ENCODE measurements around the gene COMTD1.
"Not testable (repeated sequence)": the region's sequence is repeated elsewhere in the genome, so short reads cannot be mapped to it uniquely, and the experiment has no call there.

COMTD1 gene

GRCh38 chr10:75221492-75221891, 14.3 kb downstream of the COMTD1 start:
- DNase-seq, result not testable (repeated sequence)

- no peak for DNase-seq
Observed at GRCh38 chr10:75220274-75220673, 15.5 kb downstream of the COMTD1 start.

DNA sequence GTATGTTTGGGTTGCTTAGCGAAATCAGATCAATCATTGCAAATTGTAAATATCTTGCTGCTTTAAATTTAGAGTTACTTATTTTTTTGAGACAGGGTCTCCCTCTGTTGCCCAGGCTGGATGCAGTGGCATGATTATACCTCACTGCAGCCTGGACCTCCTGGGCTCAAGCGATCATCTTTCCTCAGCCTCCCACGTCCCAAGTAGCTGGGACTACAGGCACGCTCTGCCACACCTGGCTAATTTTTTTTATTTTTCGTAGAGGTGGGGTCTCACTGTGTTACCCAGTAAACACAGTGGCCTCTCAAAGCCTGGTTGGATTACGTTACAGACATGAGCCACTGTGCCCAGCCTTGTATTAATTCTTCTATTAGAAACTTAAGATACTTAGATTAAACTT, 23.4 kb downstream of the COMTD1 start:
- no peak for DNase-seq

GRCh38 chr10:75211007-75211691, 24.6 kb downstream of the COMTD1 start:
- no peak for DNase-seq

GRCh38 chr10:75210282-75211006, 25.3 kb downstream of the COMTD1 start, which contains the start of gene VDAC2:
Gene VDAC2 (plus strand): TSS chr10:75210796. CDS start chr10:75211159, 363 bp downstream.
- peak; percentile 60 to 86 for DNase-seq

DNA sequence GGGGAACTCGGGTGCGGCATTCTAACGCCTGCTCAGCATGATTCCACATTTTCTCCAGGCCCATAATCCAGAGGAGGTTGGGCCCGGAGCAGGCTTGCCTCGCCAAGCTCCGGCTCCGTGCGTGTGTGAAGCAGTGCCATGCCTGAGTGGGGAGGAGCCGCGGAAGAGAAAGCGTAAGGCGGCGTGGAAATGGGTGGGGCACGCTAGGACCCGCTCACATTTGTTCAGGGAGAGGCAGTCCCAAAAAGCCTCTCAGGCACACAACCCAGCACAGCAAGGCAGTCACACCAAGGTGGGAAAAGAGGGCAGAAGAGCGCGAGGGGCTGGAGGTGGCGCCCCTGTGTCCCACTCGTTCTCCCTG, 25.9 kb downstream of the COMTD1 start:
- peak; percentile 37 to 49 for DNase-seq

DNA sequence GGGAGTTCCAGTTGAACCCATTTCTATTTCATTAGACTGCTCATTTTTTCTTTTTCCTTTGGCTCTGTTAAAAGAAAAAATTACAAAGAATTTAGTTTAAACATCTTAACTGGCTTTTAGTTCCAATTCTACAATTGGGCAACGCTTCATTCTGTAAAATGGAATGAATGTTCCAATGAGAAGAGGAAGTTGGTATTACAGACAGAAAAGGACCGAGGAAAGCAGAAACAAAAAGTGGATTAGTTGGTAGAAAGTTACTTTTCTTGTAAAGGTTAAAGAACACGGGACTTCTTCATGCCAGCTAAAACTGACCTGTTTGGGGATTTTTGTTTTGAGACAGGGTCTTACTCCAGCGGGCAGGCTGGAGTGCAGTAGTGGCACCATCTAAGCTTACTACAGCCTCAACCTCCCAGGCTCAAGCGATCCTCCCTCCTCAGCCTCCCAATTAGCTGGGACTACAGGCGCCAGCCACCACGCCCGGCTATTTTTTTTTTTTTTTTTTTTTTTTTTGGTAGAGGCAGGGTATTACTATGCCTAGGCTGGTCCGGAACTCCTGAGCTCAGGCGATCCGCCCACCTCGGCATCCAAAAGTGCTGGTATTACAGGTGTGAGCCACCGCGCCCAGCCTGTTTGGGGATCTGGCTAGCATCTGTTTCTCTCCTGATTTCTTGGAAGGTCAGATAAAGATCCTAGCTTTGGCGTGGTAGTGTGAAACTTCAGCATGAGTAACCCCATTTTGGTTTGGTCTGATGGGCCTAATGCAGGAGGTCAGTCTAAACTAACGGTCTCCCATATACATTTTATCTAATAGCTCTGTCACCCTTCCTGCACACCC, 26.5 kb downstream of the COMTD1 start:
- DNase-seq, result no peak

DNA sequence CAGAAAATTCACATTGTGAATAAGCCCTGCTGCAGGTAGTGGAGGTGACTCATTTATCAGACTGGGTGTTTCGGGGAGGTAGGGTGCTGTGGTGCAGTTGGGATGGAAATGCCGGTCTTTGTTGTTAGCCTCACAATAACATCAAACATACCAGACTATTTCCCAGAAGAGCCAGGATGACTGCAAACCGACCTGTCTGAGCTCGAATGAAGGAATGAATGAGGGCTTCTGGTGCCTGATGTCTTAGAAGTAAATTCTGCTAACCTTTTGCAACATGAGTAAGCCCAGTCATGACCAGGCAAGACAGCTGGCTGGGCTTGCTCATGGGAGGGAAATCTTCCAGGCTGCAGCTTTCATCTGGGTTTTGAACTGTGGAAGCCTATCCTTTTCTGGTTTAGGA, 27.6 kb downstream of the COMTD1 start:
- DNase-seq, result no peak

- DNase-seq, result no peak
Observed at GRCh38 chr10:75207857-75208144, 28.0 kb downstream of the COMTD1 start.

GRCh38 chr10:75207079-75207856, 28.5 kb downstream of the COMTD1 start:
- DNase-seq, result no peak

- not testable (repeated sequence) for DNase-seq
Observed at GRCh38 chr10:75206638-75207037, 29.1 kb downstream of the COMTD1 start.

DNA sequence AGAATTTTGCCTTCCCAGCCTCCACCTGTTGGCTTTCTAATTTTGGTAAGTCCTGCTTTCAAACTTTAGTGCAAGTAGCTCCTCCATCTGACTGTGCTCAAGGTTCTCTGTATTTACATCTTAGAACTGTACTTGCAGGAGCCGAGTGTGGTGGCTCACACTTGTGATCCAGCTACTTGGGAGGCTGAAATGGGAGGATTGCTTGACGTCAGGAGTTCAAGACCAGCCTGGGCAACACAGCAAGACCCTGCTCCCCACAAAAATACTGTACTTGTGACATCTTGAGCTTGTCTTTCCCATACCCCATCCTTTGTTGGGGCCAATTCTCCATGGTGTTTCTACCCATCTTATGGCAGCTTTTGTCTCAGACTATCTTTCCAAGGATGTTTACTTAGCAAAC, 29.8 kb downstream of the COMTD1 start:
- no peak for DNase-seq

GRCh38 chr10:75203724-75204123, 32.0 kb downstream of the COMTD1 start:
- no peak for DNase-seq

DNA sequence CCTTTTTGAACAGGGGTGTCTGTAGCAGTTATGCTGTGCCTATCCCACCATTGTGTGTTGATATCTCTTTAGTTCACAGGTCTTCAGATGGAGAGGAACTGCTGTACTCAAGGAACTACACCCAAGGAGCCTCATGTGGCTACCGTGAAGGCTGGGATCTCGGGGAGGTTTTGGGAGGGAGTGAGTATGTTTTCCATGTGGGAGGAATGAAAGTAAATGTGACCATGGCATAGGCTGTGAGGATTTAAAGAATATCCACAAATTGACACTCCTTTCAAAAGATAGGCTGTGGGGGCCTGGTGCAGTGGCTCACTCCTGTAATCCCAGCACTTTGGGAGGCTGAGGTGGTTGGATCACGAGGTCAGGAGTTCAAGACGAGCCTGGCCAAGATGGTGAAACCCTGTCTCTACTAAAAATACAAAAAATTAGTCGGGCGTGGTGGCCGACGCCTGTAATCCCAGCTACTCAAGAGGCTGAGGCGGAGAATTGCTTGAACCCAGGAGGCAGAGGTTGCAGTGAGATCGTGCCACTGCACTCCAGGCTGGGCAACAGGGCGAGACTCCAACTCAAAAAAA, 32.6 kb downstream of the COMTD1 start:
- not testable (repeated sequence) for DNase-seq

- DNase-seq, result no peak
Observed at GRCh38 chr10:75202321-75203045, 33.3 kb downstream of the COMTD1 start.

DNA sequence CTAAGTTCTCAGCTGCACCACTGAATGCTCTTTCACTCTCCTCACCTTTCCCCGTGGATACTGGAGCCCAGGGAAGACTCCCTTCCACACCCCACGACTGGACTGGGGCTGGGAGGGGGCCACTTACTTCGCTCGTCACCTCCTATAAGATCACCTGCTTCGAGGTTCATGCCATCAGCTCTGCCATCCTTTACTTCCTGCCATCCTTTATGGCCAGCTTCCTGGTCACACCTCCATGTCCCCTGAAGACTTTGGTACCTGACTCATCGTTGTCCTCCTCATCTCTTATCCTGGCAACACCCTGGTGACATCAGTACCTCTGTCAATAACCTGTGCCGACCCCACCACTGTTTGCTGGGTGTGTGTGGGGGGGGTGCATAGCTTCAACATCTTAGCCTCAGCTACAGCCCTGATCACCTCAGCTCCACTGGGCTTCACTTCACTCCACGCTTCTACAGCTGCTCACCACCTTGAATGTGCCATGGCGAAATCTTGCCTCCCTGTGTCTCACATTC, 33.9 kb downstream of the COMTD1 start:
- DNase-seq, result no peak

DNA sequence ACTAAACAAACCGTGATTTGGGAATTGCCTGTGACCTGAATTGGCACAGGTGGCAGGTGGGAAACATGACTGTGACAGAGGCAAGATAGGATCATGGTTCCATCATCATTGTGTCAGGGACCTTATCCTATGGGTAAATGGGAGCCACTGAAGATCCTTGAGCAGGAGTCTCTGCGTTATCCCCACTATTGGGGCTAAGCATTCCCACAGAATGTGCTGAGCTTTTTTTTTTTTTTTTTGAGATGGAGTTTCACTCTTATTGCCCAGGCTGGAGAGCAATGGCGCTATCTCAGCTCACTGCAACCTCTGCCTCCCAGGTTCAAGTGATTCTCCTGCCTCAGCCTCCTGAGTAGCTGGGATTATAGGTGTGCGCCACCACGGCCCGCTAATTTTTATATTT, 35.8 kb downstream of the COMTD1 start:
- not testable (repeated sequence) for DNase-seq

DNA sequence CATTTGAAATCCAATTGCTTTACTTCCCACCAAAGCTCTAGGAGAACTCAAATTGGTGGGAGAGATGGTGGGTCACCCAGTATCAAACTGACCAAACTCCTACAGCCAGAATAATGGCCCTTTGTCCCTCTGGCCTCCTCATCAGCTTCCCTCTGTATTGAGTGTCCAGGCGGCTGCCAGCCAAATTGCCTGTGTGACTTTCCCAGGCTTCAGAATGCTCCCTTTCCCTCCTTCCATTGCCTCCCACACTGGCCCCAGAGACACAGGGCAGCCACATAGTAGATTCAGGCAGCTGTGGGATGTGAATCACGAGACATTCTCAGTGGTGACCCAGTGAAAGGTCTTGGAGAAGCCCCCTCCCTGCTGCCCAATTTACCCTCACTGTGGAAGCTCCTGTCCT, 37.9 kb downstream of the COMTD1 start:
- DNase-seq, result no peak

- DNase-seq, result no peak
Observed at GRCh38 chr10:75197066-75197465, 38.7 kb downstream of the COMTD1 start.

DNA sequence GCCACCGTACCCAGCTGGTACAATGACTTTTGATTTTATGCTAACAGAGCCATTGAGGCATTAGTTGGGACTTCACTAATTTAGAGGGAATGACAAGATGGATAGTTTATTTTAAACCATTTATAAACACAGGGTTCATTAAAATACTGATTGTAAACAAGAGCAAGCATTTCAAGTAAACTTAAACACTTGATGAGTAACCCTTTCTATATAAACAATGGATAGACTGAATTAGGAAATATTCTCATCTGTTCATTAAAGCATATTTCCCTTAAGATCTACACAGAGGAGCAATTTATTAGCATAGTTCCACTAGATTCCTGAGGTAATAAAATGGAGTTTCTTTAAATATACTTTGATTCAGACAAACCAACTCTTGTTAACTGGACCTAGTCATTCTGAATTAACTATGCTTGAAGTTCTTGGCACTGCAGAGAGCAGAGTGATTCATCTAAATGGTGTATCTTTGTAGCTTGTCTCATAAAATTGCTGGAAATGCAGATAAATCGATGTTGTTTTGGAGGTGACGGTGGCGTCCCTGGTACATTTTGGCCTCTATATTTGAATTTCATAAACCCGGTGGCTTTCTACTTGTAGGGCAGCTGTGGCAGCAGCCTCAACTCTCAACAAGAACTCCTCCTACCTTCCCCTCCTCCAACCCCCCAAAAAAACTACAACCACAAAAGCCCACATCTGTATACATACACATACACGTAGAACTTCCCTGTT, 40.6 kb downstream of the COMTD1 start:
- DNase-seq, result no peak

DNA sequence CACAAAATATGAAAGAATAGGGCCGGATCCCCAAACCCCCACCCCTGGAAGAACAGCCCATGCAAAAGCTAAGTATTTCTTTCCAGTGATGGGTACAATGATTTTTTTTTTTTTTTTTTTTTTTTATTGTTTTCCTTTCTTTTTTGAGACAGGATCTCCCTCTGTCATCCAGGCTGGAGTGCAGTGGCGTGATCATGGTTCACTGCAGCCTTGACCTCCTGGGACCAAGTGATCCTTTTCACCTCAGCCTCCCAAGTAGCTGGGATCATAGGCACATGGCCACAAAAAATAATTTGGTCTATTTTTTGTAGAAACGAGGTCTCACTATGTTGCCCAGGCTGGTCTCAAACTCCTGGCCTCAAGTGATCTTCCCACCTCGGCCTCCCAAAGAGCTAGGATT, 41.1 kb downstream of the COMTD1 start:
- DNase-seq, result not testable (repeated sequence)
